Astrocyte of the spinal cord (primary cell): ENCODE data around the gene MBOAT7.
"Not testable (repeated sequence)": the region's sequence is repeated elsewhere in the genome, so short reads cannot be mapped to it uniquely, and the experiment has no call there.

Source experiments
- DNase-seq: peaks from one replicate; pipeline ENCODE4 v3.0.0; 2011; ENCODE audit warnings: low read depth, low spot score
- H3K4me3 ChIP-seq: 2 replicates; pipeline ENCODE4 v1.5.1; 2011; ENCODE audit warnings: low read depth, mild to moderate bottlenecking, low read length, moderate library complexity
- in situ Hi-C: cut with HindIII; loops from 2 replicates; pipeline ENCODE4 v1.10.0; 2017; ENCODE audit warnings: low sequenced_read_pairs
- TF ChIP-seq, protein P1 (sequence below): IDR thresholded peaks from 2 replicates; pipeline ENCODE4 v1.5.1; 2012; ENCODE audit warnings: low read depth, mild to moderate bottlenecking, low read length, inconsistent platforms

MBOAT7 gene

DNA sequence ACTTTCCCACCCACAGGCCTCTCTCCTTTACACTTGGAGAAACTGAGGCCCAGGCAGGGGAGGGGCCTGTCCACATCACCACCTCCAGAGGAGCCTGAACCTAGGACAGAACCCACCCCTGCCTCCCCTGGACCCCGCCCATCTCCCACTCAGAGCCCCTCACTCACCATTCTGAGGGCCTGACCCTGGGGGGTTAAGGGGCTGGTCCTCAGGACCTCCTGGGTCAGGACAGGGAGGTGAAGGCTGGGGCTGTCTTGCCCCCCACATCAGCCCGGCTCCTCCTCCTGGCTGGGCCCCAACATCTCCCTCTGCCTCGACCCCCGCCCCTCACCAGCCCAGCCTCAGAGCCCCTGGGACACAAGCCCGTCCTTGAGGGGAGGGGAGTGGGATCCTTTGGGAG, 30.3 kb upstream of the MBOAT7 start:
- H3K4me3 ChIP-seq, DNase-seq, in situ Hi-C loops: not testable (repeated sequence)

DNA sequence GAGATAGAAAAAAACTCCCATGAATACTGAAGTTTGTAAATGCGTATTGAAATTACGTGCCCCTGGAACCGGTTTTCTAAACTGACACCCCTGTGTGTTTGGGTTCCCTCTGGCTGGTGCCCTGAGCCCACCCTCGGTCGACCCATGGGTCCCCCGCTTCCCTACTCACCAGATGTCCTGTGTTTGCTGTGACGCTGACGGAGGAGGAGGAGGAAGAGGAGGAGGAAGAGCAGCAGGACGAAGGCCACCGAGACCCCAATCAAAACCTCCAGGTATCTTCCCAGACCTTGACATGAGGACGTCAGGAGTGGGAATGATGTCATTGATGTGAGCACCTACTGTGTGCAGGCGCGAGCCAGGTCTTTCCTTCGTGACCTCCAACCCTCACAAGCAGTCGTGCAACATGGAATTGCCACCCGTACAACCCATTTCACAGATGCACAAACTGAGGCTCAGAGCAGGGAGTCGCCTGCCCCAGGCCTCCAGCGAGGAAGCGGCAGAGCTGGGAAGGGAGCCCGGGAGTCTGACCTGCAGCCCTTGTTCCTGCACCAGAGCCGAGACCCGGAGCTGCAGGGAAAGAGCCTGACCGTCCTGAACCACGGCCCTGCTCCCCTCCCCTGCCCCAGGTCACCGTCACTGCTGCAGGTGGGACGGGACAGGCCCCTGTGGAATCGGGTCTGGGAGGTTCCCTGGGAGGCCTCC, 29.7 kb upstream of the MBOAT7 start:
- DNase-seq, result no peak
- in situ Hi-C loops, result no loop called here
- no peak overlapping the region for H3K4me3 ChIP-seq
- TF ChIP-seq, protein P1, sequence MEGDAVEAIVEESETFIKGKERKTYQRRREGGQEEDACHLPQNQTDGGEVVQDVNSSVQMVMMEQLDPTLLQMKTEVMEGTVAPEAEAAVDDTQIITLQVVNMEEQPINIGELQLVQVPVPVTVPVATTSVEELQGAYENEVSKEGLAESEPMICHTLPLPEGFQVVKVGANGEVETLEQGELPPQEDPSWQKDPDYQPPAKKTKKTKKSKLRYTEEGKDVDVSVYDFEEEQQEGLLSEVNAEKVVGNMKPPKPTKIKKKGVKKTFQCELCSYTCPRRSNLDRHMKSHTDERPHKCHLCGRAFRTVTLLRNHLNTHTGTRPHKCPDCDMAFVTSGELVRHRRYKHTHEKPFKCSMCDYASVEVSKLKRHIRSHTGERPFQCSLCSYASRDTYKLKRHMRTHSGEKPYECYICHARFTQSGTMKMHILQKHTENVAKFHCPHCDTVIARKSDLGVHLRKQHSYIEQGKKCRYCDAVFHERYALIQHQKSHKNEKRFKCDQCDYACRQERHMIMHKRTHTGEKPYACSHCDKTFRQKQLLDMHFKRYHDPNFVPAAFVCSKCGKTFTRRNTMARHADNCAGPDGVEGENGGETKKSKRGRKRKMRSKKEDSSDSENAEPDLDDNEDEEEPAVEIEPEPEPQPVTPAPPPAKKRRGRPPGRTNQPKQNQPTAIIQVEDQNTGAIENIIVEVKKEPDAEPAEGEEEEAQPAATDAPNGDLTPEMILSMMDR, result no peak

DNA sequence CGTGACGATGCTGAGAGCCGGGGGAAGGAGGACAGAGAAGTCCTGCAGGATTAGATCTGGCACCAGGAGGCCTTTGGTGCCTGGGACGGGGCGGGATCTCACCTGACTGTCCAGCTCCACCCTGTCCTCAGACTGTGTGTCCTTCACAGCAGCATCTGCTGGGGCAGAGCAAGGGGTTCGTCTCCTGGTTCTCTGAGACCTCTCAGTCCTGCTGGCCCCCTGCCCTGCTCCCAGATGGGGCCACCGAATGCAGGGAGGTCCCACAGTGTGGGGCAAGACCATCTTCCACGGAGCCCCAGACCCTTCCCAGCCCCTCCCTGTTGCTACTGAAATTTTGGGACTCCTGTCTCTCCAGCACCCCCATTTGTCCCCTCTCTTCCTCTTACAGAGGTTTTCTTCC, 28.9 kb upstream of the MBOAT7 start:
- in situ Hi-C loops, result no loop called here
- DNase-seq, result no peak

DNA sequence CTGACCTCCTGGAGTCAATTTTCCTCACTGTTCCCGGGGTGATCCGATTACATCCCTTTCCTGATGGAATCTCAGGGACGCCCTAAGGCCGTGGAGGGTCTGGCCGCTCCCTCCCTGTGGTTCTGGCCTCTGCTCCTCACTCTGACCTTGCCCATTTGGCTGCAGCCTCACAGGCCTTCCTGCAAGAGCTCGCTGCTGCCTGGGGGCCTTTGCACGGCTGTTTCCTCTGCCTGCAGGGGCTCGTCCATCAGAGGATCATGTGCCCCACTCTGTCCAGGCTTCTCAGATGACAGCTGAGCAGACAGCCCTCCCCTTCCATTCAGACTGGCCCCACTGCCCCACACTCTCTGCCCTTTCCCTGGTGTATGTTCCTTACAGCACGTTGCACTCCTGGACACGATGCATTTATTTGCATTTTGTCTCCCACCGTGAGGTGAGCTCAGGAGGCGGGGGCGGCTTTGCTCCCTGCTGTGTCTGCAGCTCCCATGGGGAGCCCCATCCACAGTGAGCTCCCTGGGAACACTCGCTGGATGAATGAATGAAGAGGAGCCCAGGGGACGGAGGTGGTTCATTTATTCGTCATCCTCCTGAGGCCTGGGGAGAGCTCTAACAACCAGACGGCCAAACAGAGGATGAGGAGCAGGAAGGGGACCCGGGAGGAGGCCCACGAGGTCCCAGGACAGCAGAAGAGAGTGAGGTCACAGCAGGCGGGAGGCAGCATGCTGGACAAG, 28.3 kb upstream of the MBOAT7 start:
- DNase-seq, H3K4me3 ChIP-seq, in situ Hi-C loops: not testable (repeated sequence)

More for the DNA sequence above, 28.9 kb upstream of the MBOAT7 start:
- TF ChIP-seq, protein P1, result no peak
- no peak overlapping the region for H3K4me3 ChIP-seq

DNA sequence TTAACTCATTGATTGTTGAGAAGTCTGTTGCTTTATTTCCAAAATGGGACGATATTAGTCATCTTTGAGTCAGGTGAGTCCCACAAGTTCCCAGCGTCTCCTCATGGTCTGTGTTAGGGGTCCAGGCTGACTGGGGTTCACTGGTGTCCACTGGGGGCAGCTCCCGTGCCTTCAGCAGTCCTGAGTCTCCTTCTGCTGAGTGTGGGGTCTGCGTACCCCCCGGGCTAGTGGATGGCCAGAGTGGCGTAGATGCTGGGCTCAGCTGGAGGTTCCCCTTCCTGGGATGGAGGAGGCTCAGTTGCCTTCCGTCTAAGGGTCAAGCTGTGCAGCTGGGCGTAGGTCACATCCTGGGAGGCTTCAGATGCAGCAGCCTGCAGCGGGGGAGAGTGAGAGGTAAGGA, 27.5 kb upstream of the MBOAT7 start:
- in situ Hi-C loops, result no loop called here
- DNase-seq, result no peak
- no peak overlapping the region for H3K4me3 ChIP-seq
- TF ChIP-seq, protein P1, result no peak

DNA sequence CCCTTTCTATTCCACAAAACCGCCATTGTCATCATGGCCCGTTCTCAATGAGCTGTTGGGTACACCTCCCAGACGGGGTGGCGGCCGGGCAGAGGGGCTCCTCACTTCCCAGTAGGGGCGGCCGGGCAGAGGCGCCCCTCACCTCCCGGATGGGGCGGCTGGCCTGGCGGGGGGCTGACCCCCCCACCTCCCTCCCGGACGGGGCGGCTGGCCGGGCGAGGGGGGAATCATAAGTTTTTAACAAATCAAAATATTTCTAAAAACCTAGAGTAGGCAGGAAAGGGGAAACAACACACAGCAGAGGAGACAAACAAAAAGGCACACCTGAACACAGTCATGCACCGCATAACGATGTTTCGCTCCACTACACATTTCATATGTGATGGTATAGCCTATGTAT, 25.4 kb upstream of the MBOAT7 start:
- DNase-seq, in situ Hi-C loops, H3K4me3 ChIP-seq: not testable (repeated sequence)

DNA sequence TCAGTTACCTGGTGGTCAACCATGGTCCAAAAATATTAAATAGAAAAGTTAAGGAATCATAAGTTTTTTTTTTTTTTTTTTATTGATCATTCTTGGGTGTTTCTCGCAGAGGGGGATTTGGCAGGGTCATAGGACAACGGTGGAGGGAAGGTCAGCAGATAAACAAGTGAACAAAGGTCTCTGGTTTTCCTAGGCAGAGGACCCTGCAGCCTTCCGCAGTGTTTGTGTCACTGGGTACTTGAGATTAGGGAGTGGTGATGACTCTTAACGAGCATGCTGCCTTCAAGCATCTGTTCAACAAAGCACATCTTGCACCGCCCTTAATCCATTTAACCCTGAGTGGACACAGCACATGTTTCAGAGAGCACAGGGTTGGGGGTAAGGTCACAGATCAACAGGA, 24.8 kb upstream of the MBOAT7 start:
- H3K4me3 ChIP-seq, DNase-seq, in situ Hi-C loops: not testable (repeated sequence)

DNA sequence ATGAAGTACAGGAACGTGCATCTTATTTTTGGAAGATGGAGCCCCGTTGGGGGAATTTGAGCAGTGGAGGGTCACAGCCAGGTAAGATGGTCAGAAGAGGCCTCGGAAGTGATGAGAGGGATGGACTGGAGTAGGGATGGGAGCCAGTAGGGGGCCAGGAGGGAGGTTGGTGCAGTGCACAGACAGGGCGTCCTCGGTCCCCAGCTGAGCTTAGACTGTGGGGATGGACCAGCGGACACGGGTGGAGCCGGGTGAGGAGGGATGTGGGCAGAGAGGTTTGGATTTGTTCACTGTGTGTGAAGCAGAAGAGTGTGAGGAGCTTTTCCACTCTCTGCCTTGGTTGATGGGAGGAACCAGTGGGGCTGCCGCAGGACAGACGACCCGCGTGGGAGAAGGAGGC, 21.9 kb upstream of the MBOAT7 start:
- no peak for DNase-seq
- no peak overlapping the region for H3K4me3 ChIP-seq
- TF ChIP-seq, protein P1, result no peak
- in situ Hi-C loops, result no loop called here
